GM13976 (cell line): ENCODE data around the gene BCORL1.

Experiments used
- DNase-seq: peaks from one replicate; pipeline ENCODE4 v3.0.0; 2012; ENCODE audit warnings: low spot score
- in situ Hi-C: fragments of 300-500 bp; cut with MboI; formaldehyde crosslinking; loops from one replicate; pipeline ENCODE4 v1.12.0; 2022; ENCODE audit warnings: low sequenced_read_pairs, mixed read lengths, inconsistent platforms; ENCODE audit not compliant: unreplicated experiment
- TF ChIP-seq, protein P1 (sequence below): IDR thresholded peaks from 2 replicates; pipeline ENCODE4 v1.5.1; 2012; ENCODE audit warnings: borderline replicate concordance, mild to moderate bottlenecking; ENCODE audit not compliant: insufficient read depth; ENCODE audit errors: extremely low read depth, missing control alignments, control extremely low read depth

BCORL1 gene

DNA sequence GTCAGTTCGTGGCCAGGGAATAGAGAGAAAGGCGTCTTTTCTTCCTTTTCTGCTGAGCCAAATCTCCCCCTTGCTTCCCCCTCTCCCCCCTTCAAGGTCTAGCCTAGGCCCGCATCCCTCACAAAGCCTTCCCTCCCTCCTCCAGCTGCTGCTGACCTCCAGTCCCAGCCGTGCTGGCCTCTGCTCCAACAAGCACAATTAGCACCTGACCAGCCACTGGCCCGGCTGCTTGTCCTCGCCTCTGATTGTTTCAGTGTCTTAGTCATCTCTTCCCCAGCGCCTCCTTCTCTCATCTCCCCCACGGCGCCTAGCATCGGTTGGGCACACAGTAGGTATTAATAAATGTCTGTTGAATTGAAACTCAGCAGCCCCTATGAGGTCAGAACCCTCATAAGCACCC is 123.6 kb downstream of the BCORL1 start:
- TF ChIP-seq, protein P1, sequence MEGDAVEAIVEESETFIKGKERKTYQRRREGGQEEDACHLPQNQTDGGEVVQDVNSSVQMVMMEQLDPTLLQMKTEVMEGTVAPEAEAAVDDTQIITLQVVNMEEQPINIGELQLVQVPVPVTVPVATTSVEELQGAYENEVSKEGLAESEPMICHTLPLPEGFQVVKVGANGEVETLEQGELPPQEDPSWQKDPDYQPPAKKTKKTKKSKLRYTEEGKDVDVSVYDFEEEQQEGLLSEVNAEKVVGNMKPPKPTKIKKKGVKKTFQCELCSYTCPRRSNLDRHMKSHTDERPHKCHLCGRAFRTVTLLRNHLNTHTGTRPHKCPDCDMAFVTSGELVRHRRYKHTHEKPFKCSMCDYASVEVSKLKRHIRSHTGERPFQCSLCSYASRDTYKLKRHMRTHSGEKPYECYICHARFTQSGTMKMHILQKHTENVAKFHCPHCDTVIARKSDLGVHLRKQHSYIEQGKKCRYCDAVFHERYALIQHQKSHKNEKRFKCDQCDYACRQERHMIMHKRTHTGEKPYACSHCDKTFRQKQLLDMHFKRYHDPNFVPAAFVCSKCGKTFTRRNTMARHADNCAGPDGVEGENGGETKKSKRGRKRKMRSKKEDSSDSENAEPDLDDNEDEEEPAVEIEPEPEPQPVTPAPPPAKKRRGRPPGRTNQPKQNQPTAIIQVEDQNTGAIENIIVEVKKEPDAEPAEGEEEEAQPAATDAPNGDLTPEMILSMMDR: no peak
- no peak for DNase-seq
- in situ Hi-C loops: no loop called here
